D721Med (cell line): ENCODE data around the gene NCKAP1.
"Not testable (repeated sequence)": the region's sequence is repeated elsewhere in the genome, so short reads cannot be mapped to it uniquely, and the experiment has no call there.

Experiments
- DNase-seq: peaks from one replicate; pipeline ENCODE4 v3.0.0; 2011; ENCODE audit warnings: low spot score; ENCODE audit not compliant: insufficient read length
- FAIRE-seq: peaks from 2 replicates; lab custom pipeline; 2011; peaks lifted over from hg19 to GRCh38; lab: Jason Lieb, UNC
- TF ChIP-seq, protein P1 (sequence below): IDR thresholded peaks from 2 replicates; pipeline ENCODE4 v1.5.1; 2012; ENCODE audit warnings: mild to moderate bottlenecking, control low read depth; ENCODE audit not compliant: insufficient read depth; ENCODE audit errors: missing control alignments

Gene NCKAP1

DNA sequence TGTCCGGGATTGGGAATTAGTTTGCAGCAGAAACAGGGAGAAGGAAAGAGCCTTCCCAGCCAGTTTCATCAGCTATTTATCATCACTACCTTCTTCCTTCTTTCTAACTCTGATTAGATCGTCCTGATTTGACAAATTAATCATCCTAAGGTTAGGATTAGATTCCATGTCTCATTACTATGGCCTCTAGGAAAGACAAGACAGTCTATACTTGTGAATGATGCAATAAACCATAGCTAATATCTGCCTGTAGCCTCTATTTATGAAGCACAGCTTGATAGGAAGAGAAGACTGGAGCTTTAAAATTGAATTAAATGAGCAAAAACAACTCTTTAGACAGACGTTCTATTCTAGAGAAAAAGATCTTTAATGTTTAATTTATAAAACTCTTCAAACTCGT is 146.6 kb downstream of the NCKAP1 start:
- TF ChIP-seq, protein P1, sequence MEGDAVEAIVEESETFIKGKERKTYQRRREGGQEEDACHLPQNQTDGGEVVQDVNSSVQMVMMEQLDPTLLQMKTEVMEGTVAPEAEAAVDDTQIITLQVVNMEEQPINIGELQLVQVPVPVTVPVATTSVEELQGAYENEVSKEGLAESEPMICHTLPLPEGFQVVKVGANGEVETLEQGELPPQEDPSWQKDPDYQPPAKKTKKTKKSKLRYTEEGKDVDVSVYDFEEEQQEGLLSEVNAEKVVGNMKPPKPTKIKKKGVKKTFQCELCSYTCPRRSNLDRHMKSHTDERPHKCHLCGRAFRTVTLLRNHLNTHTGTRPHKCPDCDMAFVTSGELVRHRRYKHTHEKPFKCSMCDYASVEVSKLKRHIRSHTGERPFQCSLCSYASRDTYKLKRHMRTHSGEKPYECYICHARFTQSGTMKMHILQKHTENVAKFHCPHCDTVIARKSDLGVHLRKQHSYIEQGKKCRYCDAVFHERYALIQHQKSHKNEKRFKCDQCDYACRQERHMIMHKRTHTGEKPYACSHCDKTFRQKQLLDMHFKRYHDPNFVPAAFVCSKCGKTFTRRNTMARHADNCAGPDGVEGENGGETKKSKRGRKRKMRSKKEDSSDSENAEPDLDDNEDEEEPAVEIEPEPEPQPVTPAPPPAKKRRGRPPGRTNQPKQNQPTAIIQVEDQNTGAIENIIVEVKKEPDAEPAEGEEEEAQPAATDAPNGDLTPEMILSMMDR: no peak
- FAIRE-seq: peak; percentile 76
- no peak for DNase-seq

DNA sequence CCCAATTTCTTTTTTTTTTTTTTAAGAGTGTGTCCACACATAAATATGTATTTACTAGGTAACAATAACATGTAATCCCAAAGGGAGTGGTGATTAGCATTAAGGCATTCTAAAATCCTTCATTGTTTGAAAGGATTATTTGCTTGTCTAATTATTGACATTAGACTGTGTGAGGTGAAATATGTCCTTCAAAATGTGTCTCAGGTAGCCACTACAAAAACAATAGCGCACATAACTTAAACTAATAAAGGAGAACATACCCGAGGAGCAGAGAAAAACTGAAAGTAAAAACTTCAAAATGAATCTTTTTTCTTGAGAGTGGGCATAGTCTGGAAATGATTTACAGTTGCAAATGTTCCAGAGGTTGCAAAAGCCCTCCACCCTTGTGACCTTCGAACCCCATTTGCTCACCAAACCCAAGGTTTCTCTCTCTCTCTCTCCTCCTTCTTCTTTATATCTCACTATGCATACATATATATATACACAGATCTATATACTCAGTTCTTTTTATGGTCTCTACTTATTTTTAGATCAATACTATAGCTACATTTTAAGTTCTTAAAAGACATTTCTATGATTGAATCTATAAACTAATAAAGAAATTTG is 147.4 kb downstream of the NCKAP1 start:
- TF ChIP-seq, protein P1: no peak
- FAIRE-seq: peak; percentile 82
- no peak for DNase-seq

DNA sequence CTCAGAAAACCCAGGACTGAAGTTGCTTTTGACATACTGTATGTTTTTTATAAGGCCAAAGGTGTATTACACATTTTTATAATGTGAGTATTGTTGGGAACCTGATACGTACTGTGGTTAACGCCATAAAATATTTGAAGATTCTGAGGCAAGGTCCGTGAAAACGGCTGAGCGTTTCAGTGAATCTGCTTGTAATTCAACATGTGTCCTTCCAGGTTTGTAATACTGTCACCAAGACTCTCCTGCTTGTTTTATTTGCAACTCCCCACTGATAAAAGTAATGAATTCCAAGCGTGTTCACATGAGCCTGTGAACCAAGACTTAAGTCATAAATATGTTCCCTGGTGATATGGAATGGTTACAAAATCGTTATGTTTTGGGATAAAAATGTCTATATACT is 148.0 kb downstream of the NCKAP1 start:
- TF ChIP-seq, protein P1: no peak
- FAIRE-seq: no peak
- no peak for DNase-seq

- FAIRE-seq (no peak), DNase-seq (no peak)
- TF ChIP-seq, protein P1: no peak
Observed at GRCh38 chr2:182887753-182888415, 150.4 kb downstream of the NCKAP1 start.

DNA sequence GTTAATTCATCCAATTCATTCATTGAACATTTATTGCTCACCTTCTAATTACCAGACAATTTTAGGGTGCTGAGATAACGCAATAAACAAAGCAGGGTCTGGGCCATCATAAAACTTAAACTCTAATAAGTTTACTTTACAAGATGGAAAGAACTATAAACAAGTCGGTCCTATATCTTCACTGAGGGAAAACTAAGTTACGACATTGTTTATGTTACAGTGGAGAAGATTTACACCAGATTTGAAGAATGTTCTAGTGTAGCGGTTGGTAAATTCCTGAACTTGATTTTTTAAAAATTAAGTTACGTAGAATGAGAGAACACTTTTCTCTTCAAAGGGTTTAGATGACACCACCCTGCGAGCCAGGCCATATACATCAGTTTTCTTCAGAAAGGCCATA is 151.2 kb downstream of the NCKAP1 start:
- no peak for DNase-seq
- TF ChIP-seq, protein P1: no peak
- FAIRE-seq: no peak

DNA sequence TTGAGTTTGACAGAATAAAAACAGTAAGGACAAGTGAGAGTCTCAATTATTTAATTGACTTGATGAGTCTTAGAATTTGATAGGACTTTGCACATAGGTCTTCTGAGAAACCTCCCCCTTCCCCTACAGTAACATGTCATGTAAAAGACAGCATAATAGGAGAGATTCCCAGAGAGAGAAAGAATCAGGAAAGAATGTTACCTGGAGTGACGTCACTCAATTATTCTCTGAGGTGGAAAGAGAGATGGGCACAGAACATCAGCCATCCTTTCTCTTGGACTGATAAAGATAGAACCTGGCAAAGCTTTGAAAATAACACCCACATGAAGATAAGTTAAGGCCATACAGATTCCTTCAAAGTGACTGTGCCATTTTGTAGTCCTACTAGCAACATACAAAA is 152.5 kb downstream of the NCKAP1 start:
- TF ChIP-seq, protein P1: no peak
- no peak for FAIRE-seq
- DNase-seq: no peak

DNA sequence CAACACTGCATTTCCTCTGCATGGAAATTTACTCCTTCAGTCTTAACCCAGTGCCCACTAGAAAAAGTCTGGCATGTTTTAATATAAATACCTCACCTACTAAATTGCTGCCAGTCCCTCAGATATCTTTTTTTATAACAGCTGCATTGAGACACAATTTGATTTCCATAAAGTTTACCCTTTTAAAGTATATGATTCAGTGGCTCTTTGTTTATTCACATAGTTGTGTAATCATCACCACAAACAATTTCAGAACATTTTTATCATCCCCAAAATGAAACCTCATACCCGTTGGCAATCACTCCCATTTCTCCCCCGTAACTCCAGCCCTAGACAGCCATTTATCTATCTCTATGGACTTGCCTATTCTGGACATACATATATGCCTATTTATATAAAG is 154.8 kb downstream of the NCKAP1 start:
- DNase-seq (no peak), FAIRE-seq (no peak)
- TF ChIP-seq, protein P1: no peak

GRCh38 chr2:182880100-182880499 is 158.2 kb downstream of the NCKAP1 start:
- FAIRE-seq, DNase-seq: not testable (repeated sequence)

- FAIRE-seq, DNase-seq: not testable (repeated sequence)
Observed at GRCh38 chr2:182876653-182877052, 161.6 kb downstream of the NCKAP1 start.
